ENCODE data around the gene DDAH2. TPM values are rescaled to one million over a fixed set of nuclear protein-coding genes. Genes with fewer than 3 reads are reported as not detected.

Gene DDAH2
- total RNA-seq, 1 donor from 2014 or later, result 108 TPM

GRCh38 chr6:31776485-31776988, 47.4 kb upstream of the DDAH2 start:
- intact Hi-C loops (cut with DNase I), result no loop called here
- peak overlapping the region in 1 of 2 donors; percentile 4 for H3K4me3 ChIP-seq
- TF ChIP-seq, protein P1, sequence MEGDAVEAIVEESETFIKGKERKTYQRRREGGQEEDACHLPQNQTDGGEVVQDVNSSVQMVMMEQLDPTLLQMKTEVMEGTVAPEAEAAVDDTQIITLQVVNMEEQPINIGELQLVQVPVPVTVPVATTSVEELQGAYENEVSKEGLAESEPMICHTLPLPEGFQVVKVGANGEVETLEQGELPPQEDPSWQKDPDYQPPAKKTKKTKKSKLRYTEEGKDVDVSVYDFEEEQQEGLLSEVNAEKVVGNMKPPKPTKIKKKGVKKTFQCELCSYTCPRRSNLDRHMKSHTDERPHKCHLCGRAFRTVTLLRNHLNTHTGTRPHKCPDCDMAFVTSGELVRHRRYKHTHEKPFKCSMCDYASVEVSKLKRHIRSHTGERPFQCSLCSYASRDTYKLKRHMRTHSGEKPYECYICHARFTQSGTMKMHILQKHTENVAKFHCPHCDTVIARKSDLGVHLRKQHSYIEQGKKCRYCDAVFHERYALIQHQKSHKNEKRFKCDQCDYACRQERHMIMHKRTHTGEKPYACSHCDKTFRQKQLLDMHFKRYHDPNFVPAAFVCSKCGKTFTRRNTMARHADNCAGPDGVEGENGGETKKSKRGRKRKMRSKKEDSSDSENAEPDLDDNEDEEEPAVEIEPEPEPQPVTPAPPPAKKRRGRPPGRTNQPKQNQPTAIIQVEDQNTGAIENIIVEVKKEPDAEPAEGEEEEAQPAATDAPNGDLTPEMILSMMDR (IDR thresholded peaks at IDR 0.05), result no peak
- TF ChIP-seq POLR2A (IDR thresholded peaks at IDR 0.05), result no peak

DNA sequence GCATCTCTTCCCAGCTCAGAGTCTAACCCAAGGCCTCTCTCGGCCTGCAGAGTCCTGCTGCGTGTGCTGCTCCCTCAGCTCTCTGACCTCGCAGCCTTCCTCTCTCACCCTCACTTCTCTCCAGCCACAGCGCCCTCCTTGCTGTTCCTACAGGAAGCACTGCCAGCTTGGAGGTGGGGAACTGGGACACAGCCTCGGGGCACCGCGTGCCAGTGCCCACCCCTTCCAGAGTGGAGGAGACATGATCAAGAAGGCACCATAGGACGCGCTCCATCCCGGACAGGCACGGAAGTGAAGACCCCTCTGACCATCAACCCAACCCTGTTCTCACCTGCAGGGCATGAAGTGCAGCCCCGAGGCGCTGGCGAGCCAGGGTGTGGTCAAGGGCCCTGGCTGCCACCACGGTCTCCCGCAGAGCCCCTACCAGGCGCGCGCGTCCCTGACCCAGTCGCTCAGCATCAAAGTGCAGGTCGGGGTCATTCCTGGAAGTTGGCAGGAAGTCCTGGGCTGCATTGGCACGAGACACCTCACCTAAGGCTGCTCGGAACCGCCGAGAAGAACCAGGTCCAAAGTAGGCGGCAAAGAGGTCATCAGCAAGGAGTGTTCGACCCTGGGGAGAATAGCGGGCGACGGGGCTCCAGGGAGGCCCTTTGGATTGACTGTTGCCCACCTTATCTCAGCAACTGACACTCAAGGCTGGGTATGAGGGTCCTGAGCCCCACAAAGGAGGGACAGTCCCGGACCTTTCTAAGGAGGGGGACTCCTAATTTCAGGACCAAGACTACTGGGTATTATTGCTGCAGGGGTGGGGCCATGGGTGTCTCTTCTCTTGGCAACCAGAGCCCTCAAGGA, 46.8 kb upstream of the DDAH2 start:
- Histone ChIP-seq H3K4me3 (no peak overlapping the region), H3K36me3 (peaks cover 0 to 22% of the 10 kb centered on the region in 2 donors), H3K4me1 (peaks cover 11% of the 10 kb centered on the region), H3K27ac (no peak overlapping the region), H3K27me3 (no peaks in the 10 kb centered on the region), H3K9me3 (no peaks in the 10 kb centered on the region)
- no peak for TF ChIP-seq POLR2A (IDR thresholded peaks at IDR 0.05)
- TF ChIP-seq, protein P1 (IDR thresholded peaks at IDR 0.05), result no peak
- no peak for TF ChIP-seq POLR2AphosphoS5 (IDR thresholded peaks at IDR 0.05; ENCODE audit: insufficient read depth in 1 of 2, low read depth in 1 of 2)
- intact Hi-C loops (cut with DNase I), result no loop called here
- peak in 1 of 2 donors; percentile 95 for DNase-seq (ENCODE audit: extremely low spot score in 2 of 2)

More at GRCh38 chr6:31776485-31776988, 47.4 kb upstream of the DDAH2 start:
- Histone ChIP-seq H3K36me3 (peaks cover 0 to 29% of the 10 kb centered on the region in 2 donors), H3K4me1 (peaks cover 11% of the 10 kb centered on the region), H3K27me3 (no peaks in the 10 kb centered on the region), H3K9me3 (no peaks in the 10 kb centered on the region), H3K27ac (peak overlapping the region; percentile 51)
- no peak for DNase-seq (ENCODE audit: extremely low spot score in 2 of 2)

- DNase-seq (ENCODE audit: extremely low spot score in 2 of 2), result no peak
- no peaks in the 10 kb centered on the region for H3K27me3 ChIP-seq
- no peak for TF ChIP-seq POLR2A (IDR thresholded peaks at IDR 0.05)
- no peak for TF ChIP-seq POLR2AphosphoS5 (IDR thresholded peaks at IDR 0.05; ENCODE audit: insufficient read depth in 1 of 2, low read depth in 1 of 2)
- TF ChIP-seq, protein P1 (IDR thresholded peaks at IDR 0.05), result no peak
- no peak overlapping the region for H3K27ac ChIP-seq
- intact Hi-C loops (cut with DNase I), result no loop called here
- H3K9me3 ChIP-seq, result no peaks in the 10 kb centered on the region
- H3K36me3 ChIP-seq, result peaks cover 0 to 15% of the 10 kb centered on the region in 2 donors
- H3K4me3 ChIP-seq, result no peak overlapping the region
- peaks cover 11% of the 10 kb centered on the region for H3K4me1 ChIP-seq
Measured at GRCh38 chr6:31775184-31775583, 46.1 kb upstream of the DDAH2 start.

- TF ChIP-seq, protein P1 (IDR thresholded peaks at IDR 0.05), result no peak
- TF ChIP-seq POLR2AphosphoS5 (IDR thresholded peaks at IDR 0.05; ENCODE audit: insufficient read depth in 1 of 2, low read depth in 1 of 2) (no peak), POLR2A (IDR thresholded peaks at IDR 0.05) (no peak)
- Histone ChIP-seq H3K27me3 (no peaks in the 10 kb centered on the region), H3K36me3 (no peaks in the 10 kb centered on the region), H3K27ac (no peak overlapping the region), H3K4me1 (peaks cover 6% of the 10 kb centered on the region), H3K9me3 (no peaks in the 10 kb centered on the region), H3K4me3 (no peak overlapping the region)
- intact Hi-C loops (cut with DNase I), result no loop called here
- no peak for DNase-seq (ENCODE audit: extremely low spot score in 2 of 2)
Measured at GRCh38 chr6:31771992-31772358, 42.9 kb upstream of the DDAH2 start.

DNA sequence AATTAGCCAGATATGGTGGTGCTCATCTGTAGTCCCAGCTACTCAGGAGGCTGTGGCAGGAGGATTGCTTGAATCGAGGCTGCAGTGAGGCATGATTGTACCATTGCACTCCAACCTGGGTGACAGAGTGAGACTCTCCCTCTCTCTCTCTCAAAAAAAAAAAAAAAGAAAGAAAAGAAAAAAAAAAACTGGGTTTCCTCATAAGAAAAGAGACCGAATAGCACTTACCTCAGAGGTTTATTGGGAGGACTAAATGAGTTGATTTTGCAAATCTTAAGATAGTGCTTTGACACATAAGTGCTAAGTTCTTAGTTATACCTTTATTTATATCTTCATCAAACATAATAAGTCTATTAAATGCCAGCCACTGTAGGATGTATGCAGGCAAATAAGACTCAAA, 41.8 kb upstream of the DDAH2 start:
- H3K27me3 ChIP-seq, result no peaks in the 10 kb centered on the region
- no peak overlapping the region for H3K27ac ChIP-seq
- H3K9me3 ChIP-seq, result no peaks in the 10 kb centered on the region
- no peak for DNase-seq (ENCODE audit: extremely low spot score in 2 of 2)
- intact Hi-C loops (cut with DNase I), result no loop called here
- no peaks in the 10 kb centered on the region for H3K4me1 ChIP-seq
- no peak overlapping the region for H3K4me3 ChIP-seq
- H3K36me3 ChIP-seq, result no peaks in the 10 kb centered on the region
- no peak for TF ChIP-seq POLR2A (IDR thresholded peaks at IDR 0.05)
- no peak for TF ChIP-seq POLR2AphosphoS5 (IDR thresholded peaks at IDR 0.05; ENCODE audit: insufficient read depth in 1 of 2, low read depth in 1 of 2)
- TF ChIP-seq, protein P1 (IDR thresholded peaks at IDR 0.05), result no peak

All from vagina (tissue), 2 donors.